Posterior vena cava (tissue), 2 donors: ENCODE data around the gene SH3GL1. TPM values are rescaled to one million over a fixed set of nuclear protein-coding genes. Genes with fewer than 3 reads are reported as not detected.

Experiments
- DNase-seq: peaks from one replicate; pipeline ENCODE4 v3.0.0-alpha.2; 2020; ENCODE audit warnings: low spot score
- intact Hi-C, 2 donors: fragments of 100-400 bp; cut with DNase I; formaldehyde crosslinking; loops; one replicate each; pipeline versions ENCODE4 v1.14.1 to v1.14.2; 2022 to 2023
- long read RNA-seq, 2 donors: library from polyadenylated mRNA; unstranded; transcript quantifications; one replicate each; pipeline ENCODE4 v2.0.0, GENCODE V29; 2020 to 2021
- total RNA-seq, 2 donors: library from RNA; stranded (reverse); fragmentation: NEBNext Ultra II Directional; extraction: Animal tissue kit (Norgen Biotek cat#: 25700); gene quantifications; one replicate each; pipeline ENCODE4 v1.2.1, GENCODE V29; 2021
- donor health status: DM: yes; HTN: yes; CAD: no.
- donor health status: DM: yes; HTN: yes; CAD: no.

The SH3GL1 gene, protein sequence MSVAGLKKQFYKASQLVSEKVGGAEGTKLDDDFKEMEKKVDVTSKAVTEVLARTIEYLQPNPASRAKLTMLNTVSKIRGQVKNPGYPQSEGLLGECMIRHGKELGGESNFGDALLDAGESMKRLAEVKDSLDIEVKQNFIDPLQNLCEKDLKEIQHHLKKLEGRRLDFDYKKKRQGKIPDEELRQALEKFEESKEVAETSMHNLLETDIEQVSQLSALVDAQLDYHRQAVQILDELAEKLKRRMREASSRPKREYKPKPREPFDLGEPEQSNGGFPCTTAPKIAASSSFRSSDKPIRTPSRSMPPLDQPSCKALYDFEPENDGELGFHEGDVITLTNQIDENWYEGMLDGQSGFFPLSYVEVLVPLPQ
- total RNA-seq: 10 to 100 TPM; 77.5 to 88.8 TPM
- long read RNA-seq, donor 1, transcript SH3GL1-201 (10 exons, 2,516 nt): major isoform, 54 of 70 reads
- long read RNA-seq, donor 1, partial matches to known transcripts: 4 of 70 reads
- long read RNA-seq, donor 1, other reads (novel, unspliced or antisense): 12 of 70 reads
- long read RNA-seq, donor 2, transcript SH3GL1-201 (10 exons, 2,516 nt): major isoform, 77 of 127 reads
- long read RNA-seq, donor 2, partial matches to known transcripts: 13 of 127 reads
- long read RNA-seq, donor 2, other reads (novel, unspliced or antisense): 36 of 127 reads

DNA sequence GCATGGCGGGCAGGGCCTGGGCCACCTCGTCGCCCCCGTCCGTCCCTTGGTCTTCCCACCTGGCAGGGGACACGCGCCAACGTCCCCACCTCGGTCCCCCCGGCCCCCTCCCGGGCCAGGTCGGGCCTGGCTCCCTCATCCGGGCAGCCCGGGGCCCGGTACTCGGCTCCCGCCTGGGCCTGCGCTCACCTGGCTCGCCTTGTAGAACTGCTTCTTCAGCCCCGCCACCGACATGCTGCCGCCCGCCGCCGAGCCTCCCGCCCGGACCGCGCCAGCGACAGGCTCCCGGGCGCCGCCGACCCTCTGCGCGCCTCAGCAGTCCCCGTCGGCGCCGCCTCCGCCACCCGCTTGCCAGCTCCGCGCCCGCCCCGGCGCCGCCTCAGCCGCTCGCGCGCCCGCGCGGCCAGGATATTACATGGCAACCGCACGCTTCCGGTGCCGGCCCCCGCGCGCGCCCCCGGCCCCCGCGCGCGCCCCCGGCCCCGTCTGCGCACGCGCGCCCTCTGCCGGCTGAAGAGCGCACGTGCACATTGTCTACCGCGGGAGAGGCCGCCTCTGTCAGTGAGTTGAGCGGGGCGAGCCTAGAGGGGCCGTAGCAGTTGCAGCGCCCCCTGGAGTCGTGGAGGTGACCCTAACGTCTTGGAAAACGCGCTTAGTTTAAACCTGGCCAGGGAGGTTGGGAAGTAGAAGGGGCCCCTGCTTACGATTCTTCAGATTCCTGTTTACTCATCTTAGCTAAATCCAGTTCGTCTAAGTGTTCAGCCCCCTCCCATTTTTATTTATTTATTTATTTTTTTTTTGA lies at the start of gene SH3GL1:
TSS of gene SH3GL1 (minus strand) at position 413 of the 802 bp plus-strand sequence. CDS start at position 234, 179 bp downstream.
- DNase-seq: peak; percentile 97
- intact Hi-C loops: loop anchor here in 1 of 2 donors (5.0 kb wide), 1 partner anchor 58 kb away; the partner anchor contains the start of gene MPND

DNA sequence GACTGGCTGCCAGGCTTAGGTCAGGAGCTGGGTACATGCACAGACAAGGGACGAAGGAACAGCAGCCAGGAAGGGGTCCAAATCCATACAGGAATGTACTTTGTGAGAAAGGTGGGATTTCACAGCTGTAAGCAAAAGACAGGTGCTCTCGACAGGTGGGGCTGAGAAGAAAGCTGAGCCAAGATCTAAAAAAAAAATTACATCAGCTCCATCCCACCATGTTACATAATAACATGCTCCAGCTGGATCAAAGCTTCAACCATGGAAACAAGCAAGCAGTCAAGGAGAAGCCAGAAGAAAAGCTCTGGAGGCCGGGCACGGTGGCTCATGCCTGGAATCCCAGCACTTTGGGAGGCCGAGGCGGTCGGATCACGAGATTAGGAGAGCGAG lies 49.3 kb upstream of the SH3GL1 start:
- no peak for DNase-seq
- intact Hi-C loops: no loop called here

DNA sequence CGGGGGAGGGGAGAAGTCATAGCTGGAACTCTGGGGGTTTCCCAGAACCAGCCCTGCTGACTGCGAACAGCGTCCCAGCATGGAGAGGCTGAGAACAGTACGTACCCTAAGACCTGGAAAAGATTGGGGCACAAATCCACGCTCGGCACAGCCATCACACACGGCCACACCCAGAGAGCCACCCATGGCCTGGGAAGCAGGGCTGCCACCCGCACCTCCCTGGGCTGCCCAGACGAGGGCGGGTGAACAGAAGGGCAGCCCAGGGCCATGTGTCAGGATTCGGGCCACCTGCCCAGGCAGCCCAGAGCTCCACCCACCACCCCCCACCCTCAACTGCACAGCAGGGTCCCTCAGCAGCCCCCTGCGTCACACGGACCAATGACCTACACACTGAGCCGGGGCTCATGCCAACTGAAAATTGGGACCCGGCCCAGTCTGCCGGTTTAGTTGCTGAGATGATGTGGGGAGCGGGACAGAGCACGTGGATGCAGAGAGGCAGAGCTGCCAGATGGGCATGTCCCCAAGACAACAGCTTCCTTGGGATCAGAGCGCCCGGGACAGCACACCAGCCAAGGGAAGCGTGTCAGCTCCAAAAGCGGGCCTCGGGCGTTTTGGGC lies 48.8 kb upstream of the SH3GL1 start:
- intact Hi-C loops: no loop called here
- DNase-seq: peak; percentile 90

DNA sequence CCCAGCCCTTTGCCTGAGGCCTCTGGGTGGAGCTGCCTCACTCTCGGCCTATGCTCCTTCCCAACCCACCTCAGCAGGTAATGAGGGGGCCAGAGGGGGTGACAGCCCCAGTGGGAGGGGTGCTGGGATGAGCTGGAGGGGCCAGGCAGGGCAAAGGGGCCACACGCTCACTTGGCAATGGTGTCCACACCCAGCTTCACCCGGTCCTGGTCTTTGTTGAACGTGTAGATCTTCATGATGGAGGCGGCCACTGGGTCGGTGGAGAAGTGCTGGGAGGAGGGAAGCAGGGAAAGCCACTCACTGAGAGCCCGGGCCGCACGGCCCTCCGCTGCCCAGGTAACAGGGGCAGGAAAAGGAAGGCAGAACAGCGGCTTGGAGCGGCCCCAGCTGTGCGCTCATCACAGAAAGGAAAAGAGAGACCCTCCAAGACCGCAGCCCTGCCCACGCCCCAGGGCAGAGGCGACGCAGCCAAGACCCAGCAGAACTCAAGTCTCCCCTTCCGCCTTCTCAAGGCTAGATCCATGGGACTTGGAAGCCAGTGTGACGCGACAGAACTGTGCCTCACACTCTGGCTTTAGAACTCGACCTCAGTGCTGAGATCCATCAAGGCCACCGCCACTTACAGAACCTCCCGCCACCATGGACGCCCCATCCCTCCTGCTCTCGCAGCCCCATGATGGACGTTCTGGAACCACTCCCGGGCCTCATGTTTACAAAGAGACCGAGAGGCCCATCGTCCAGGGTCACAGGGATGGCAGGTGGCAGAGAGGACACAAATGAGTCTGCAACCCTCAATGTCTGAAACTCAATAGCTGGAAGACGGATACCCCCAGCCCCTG lies 48.0 kb upstream of the SH3GL1 start:
- DNase-seq: no peak
- intact Hi-C loops: no loop called here

DNA sequence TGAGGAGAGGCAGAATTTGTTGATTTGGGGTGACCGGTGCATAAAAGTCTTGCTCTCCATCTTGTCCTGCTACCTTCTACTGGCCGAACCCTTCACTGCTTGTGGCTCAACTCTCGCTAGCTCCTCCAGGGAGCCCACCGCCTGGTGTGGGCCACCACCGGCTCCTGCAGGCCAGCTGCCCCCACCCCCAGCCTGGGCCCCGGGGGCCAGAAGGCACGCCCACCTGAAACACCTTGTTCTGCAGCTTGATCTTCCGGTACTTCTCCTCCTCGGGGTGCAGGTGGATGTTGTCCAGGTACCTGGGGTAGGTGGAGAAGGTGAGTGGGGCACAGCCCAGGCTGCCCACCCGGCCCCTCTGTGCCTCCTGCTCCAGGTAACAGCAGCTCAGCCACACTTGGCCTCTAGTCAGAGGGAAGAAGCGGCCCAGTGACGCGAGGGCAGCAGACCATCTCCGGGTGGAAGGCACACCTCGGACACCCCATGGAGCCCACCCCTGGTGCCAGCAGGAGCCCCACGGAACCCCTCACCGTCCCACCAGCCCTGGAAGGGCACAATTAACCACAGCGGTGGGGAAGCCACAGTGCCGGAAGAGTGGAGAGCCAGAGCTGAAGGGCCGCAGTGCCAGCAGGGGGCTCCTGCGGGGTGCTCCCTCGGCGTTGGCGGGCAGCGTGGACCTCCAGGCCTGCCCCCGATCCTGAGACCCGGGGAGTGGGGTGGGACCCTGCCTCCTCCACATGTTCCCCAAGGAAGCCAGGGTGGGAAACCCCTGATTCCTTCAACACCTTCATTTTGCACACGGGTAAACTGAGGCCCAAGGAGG lies 47.2 kb upstream of the SH3GL1 start:
- intact Hi-C loops: no loop called here
- DNase-seq: no peak

DNA sequence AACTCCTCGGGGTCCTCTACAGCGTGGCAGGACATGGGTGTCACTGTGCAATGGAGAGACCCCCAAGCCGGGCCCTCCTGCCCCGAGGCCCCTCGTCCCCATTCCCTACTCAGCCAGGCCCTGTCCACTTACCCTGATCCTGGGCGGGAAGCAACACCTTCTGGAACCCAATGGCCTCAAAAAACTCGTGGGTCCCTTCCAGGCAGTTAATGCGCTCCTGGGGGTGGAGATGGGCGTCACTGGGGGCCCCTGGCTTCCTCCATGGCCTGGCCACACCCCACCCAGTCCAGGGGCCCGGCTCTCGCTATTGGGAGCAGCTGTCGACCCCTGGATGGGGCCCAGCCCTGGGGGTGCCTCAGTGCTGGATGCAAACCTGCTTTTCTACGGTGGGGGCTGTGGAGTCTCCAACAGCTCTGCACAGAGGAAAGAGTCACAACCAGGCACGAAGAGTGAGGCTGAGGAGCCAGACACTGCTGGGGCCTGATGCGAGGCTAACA lies 46.4 kb upstream of the SH3GL1 start:
- DNase-seq: no peak
- intact Hi-C loops: no loop called here

DNA sequence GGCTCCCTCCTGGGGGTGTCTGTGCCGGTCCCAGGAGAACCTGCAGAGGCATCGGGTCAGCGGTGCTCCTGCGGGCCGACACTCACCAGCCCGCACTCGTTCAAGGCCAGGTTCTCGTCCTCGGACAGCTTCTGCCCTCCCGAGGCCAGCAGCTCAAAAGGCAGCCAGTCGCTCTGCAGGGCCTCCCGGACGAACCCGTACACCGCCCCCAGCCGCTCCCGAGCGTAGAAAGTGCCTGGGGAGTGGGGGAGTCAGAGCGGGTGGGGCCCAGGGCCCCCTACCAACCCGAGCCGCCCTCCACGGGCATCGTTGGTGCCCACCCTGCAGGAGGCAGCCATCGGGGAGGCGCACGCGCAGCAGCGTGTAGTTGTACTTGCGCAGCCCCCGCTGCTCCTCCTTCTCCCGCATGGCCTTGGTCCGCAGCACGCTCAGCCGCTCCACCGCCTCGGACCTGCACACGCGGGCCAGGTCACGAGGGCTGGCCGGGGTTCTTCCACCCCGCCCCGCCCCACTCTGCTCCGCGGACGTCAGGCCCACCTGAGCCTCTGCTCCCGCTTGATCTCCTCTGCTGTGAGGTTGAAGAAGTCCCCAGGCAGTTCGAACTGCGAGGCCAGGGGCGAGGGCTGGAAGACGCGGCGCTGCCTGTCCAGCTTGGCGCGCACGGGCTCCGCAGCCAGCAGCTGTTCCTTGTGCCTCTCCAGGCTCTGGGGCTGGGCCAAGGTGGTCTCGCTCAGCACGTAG lies 45.8 kb upstream of the SH3GL1 start:
- no peak for DNase-seq
- intact Hi-C loops: no loop called here

DNA sequence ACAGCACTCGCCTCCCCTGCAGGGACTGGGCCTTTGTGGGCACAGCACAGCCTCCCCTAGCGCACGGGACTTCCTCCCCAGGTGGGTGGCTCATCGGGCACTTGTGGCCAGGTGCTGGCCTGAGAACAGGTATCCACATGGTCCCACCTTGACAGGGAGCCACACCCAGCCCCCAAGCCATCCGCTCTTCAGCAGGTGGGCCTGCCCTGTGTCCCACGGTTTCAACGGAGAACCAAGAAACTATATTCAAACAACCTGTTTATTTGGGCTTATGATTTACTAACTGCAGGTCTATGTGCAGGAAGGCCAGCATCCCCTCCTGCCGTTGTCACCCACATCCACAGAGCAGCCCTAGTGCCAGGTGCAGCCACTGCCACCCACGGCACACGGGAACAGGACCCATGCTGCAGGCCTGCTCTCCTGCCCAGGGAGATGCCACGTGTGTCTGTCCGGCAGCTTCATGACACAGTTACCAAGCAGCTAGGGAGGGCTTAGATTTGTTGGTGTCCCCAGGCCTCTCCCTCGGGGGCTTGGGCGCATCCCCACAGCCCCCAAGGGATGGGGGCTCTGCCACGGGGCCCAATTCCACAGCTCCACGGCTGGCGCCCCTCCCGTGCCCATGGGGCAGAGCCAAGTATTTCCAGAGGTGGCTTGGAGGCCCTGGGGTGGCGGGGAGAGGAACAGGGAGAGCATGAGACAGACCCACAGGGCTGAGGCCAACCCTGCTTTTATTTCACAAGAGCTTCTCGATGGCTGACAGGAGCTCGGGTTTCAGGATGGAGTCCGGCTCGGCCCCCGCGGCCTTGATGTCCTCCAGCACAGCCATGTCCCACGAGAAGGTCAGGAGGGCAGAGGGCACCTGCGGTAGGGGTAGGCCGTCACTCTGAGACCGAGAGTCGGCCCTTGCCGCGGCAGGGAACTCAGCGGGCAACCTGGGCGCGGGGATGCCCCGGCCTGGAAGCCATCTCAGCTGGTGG lies 44.7 kb upstream of the SH3GL1 start:
- no peak for DNase-seq
- intact Hi-C loops: no loop called here

DNA sequence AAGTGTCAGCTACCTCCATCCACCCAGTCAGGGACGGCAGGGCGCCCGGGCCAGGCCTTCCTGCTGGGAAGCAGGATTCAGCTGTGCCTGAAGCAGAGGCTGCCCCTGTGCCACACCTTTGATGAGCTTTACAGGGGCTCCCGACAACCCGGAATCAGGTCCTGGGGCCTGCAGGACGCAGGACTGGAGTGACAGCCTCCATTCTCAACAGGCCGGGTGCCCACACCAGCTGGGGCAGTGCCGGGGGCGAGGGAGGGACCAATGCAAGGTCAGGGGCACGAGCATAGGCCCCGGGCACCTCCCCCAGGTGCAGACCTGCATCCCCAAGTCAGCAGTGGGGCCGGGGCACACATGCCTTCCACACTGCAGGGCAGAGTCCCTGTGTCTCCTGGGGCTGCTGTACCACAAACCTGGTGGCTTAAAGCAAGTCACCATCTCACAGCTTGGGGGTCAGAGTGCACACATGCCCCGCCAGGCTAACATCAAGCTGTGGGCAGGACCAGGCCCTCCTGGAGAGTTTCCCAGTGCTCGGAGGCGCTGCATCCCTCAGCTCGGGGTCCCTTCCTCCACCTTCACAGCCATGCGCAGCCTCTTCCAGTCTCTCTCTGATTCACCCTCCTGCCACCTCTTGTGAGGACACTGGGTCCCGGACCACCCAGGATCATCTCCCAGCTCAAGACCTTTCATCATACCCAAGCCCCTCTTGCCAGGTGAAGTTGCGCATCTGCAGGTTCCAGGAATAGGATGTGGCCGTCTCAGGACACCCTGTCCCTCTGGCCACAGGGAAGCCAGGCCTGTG lies 43.8 kb upstream of the SH3GL1 start:
- intact Hi-C loops: no loop called here
- no peak for DNase-seq

DNA sequence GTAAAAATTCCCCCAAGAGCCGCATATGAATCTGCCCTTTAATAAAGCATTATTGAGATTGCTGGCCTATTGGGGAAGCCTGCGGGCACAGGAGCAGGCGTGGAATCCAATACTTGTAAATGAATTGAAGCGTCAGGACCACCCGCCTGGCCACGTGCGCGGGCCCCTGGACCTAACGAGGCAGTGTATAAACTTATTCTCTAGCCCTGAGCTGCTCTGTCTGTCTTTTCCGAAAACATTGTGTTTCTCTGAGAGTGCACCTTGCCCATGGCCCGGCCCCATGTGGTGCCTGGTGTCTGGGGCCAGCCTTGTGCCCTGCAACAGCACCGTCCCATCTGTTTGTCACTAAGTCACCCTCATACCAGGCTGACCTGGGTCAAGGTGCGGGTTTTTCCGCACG lies 42.8 kb upstream of the SH3GL1 start:
- intact Hi-C loops: no loop called here
- DNase-seq: no peak

DNA sequence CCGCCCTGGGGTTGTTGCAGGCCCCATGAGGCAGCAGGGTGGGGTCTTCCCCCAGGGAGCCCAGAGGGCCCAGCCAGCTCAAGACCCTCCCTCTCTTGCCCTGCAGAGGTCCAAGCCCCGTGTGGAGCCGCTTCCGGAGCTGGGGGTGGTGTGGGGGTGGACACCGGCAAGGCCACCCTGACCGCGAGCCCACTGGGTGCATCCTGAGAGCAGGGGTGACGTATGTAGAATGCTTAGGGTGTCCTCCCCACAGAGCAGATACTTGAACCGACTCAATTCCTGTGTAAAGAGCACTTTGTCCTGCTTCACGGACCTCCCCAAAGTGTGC lies 42.4 kb upstream of the SH3GL1 start:
- DNase-seq: no peak
- intact Hi-C loops: no loop called here

DNA sequence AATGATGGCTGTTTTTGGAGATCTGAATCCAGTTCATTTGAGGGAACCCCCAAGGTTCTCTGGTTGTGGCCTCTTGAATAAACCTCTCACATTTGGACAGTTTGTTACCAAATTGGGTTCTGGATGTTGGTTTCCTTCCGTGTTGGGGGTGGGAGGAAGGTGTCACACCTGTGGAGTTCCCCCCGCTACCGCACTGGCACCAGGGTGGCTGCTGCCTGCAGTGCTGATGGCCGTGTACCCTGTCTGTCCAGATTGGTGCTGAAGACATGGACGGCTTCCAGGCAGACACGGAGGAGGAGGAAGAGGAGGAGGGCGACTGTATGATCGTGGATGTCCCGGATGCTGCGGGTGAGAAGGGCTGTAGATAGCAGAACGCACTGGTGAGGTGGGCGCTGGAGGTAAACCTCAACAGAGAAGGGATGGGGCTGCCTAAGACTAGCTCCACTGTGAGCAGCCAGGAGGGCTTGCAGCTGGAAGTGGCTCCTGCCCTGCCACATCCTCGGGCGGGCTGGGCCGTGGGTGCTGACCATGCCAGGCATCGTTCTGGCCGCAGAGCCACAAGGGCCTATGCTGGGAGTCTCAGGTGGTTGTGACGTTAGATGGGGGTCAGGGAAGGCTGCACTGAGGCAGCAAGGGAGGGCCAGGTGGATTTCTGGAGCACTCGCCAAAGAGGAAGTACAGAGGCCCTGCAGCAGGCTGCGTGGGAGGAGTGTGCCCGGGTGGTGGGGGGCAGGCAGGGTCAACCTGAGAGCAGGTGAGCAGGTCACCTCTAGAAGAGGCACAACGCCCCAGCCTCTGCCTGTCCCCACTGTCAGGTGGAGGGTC lies 41.9 kb upstream of the SH3GL1 start:
- intact Hi-C loops: no loop called here
- DNase-seq: no peak

DNA sequence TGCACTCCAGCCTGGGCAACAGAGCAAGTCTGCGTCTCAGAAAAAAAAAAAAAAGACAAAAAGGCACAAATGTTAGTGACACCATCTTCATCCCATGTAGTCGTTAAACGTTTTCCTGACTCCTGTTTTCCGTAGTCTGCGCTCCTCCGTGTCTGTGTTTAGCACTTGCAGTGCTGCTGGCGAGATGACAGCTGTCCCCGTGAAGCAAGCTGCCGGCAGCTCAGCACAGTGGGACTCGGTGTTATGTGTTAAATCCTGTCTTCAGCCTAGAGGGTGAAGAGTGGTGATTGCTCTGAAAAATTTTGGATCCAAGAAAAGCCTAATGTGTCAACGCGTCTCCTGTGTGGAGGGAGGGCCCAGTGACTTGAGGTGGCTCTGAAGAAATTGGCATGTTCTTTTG lies 38.9 kb upstream of the SH3GL1 start:
- no peak for DNase-seq

DNA sequence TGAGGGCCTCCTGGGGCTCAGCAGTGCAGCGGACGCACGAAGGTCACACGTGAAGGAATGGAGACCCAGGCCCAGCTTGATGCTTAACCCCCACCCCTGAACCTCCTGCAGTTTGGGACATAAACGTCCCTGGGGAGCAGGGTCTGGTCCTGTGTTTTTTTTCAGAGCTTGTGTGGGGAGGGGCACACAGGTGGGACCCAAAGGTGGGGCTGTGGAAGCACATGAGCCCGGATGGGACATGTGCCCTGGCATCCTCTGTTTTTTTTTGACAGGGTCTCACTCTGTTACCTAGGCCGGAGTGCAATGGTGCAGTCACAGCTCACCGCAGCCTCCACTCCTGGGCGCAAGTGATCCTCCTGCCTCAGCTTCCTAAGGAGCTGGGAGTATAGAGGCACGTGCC lies 36.8 kb upstream of the SH3GL1 start:
- no peak for DNase-seq
- intact Hi-C loops: no loop called here

More for the DNA sequence above, 38.9 kb upstream of the SH3GL1 start:
- intact Hi-C loops: no loop called here
